GM12865 (cell line): ENCODE results near the gene ZBTB20.

Experiments used
- DNase-seq: peaks from one replicate; pipeline ENCODE4 v3.0.0; 2010; ENCODE audit warnings: low read depth
- H3K4me3 ChIP-seq: 2 replicates; pipeline ENCODE4 v1.5.1; 2011; ENCODE audit warnings: mild to moderate bottlenecking, low read depth, low read length, control low read depth
- TF ChIP-seq, protein P1 (sequence below): IDR thresholded peaks from 2 replicates; pipeline ENCODE4 v1.5.1; 2011; ENCODE audit warnings: low read length, control low read depth, low read depth, inconsistent platforms; ENCODE audit not compliant: insufficient read depth; ENCODE audit errors: missing control alignments

ZBTB20 gene

DNA sequence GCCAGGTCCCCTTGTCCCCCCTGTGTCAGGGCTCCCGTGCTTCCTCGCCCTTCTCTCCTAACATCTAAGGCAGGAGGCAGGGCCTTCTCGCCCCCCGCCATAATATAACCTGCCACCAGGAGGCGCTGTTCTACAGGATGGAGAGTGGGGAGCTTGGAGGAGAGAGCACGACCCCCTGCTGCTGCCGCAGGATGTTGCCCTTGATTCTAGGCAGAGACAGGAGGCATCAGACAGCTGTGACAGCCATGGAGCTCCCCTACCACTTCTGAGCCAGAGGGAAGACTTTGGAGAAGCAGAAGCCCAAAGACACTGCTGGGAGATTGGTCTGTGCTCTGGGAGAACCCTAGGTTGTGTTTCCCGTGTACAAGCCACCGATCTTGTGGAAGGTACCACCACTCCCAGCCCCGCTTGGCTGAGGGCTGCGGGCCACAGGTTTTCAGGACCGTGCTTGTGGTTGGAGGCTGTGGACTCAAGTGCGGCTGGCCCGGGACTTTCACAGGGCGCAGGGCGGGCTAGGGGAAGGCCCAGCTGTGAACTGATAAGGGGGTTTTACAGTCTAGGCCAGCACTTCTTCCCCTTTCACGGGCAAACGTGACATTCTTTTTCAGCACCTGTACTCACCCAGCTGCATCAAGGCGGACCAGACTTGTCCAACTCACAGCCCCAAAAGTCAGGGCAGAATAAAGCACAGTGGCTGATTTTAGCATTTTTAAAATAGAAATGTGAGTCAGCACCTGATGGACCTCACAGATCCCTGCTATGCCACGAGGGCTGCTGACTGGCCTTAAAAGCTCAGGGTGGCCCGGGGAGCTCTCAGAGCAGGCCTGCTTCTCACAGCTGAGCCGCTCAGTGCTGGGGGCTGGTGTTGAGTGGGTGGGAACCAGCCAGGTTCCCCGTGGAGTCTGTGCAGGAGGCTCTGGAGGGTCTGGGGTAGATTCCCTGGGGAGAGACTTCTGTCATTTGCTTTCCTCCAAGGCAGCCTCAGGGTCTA is 855.9 kb downstream of the ZBTB20 start:
- DNase-seq: peak; percentile 93
- H3K4me3 ChIP-seq: peak overlapping the region; percentile 36
- TF ChIP-seq, protein P1, sequence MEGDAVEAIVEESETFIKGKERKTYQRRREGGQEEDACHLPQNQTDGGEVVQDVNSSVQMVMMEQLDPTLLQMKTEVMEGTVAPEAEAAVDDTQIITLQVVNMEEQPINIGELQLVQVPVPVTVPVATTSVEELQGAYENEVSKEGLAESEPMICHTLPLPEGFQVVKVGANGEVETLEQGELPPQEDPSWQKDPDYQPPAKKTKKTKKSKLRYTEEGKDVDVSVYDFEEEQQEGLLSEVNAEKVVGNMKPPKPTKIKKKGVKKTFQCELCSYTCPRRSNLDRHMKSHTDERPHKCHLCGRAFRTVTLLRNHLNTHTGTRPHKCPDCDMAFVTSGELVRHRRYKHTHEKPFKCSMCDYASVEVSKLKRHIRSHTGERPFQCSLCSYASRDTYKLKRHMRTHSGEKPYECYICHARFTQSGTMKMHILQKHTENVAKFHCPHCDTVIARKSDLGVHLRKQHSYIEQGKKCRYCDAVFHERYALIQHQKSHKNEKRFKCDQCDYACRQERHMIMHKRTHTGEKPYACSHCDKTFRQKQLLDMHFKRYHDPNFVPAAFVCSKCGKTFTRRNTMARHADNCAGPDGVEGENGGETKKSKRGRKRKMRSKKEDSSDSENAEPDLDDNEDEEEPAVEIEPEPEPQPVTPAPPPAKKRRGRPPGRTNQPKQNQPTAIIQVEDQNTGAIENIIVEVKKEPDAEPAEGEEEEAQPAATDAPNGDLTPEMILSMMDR: peak; percentile 95

DNA sequence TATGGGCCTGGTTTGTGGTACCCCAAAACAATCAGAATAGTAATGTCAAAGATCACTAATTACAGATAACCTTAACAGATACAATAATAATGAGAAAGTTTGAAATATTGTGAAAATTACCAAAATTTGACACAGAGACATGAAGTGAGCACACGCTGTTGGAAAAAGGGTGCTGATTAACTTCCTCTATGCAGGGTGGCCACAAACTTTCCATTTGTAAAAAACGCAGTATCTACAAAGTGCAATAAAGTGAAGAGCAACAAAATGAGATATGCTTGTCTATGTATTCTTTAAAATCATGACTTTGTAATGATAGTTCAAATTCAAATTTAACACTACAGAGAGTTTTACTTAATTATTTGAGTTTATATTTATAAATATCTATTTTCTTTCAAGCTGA is 860.8 kb downstream of the ZBTB20 start:
- DNase-seq: no peak
- H3K4me3 ChIP-seq: no peak overlapping the region
- TF ChIP-seq, protein P1: no peak

DNA sequence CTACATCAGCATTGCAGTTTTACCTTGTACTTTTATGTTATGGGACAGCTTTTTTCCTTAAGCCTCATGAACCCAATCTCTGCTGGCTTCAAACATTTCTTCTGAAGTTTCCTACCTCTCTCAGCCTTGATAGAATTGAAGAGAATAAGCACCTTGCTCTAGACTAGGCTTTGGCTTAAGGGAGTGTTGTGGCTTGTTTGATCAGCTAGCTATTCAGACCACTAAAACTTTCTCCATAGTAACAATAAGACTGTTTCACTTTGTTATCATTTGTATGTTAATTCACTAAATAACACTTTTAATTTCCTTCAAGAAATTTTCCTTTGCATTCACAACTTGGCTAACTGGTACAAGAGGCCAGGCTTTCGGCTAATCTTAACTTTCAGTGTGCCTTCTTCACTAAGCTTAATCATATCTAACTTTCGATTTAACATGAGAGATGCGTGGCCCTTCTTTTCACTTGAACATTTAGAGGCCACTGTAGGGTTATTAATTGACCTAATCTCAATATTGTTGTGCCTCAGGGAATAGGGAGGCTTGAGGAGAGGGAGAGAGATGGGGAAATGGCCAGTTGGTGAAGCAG is 861.3 kb downstream of the ZBTB20 start:
- H3K4me3 ChIP-seq: no peak overlapping the region
- DNase-seq: no peak
- TF ChIP-seq, protein P1: no peak

DNA sequence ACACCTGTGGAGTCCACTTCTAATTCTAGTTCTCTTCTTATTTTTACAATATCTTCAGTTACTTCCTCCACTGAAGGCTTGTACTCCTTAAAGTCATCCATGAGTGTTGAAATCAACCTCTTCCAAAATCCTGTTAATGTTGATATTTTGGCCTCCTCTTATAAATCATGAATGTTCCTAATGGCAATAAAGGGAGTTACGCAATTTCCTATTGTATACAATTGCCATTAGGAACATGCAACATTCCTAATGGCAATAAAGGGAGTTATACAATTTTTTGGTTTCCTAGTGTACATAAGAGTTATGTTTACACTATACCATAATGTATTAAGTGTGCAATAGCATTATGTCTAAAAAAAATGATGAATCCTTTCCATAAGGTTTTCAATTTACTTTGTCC is 862.4 kb downstream of the ZBTB20 start:
- DNase-seq: no peak
- no peak overlapping the region for H3K4me3 ChIP-seq
- TF ChIP-seq, protein P1: no peak
